ENCODE results near the gene TMC1.

Gene TMC1

DNA sequence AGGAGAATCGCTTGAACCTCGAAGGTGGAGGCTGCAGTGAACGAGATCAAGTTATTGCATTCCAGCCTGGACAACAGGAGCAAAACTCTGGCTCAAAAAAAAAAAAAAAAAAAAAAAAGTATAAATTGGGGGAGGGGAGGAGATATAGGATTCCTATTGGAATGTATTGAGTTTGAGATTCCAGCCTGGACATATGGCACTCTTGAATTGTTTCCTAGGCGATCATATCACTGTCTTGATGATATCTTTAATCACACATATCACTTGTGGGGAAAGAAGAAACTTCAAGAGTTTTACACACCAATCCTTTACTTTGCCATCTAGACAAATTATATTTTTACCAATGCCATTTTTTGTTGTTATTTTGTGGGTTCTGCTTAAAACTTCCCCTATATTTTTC is 42.4 kb downstream of the TMC1 start:
- no peak for ATAC-seq
- no peak for TF ChIP-seq ZC3H10 (CRISPR knock-in tag; IDR thresholded peaks at IDR 0.05)

DNA sequence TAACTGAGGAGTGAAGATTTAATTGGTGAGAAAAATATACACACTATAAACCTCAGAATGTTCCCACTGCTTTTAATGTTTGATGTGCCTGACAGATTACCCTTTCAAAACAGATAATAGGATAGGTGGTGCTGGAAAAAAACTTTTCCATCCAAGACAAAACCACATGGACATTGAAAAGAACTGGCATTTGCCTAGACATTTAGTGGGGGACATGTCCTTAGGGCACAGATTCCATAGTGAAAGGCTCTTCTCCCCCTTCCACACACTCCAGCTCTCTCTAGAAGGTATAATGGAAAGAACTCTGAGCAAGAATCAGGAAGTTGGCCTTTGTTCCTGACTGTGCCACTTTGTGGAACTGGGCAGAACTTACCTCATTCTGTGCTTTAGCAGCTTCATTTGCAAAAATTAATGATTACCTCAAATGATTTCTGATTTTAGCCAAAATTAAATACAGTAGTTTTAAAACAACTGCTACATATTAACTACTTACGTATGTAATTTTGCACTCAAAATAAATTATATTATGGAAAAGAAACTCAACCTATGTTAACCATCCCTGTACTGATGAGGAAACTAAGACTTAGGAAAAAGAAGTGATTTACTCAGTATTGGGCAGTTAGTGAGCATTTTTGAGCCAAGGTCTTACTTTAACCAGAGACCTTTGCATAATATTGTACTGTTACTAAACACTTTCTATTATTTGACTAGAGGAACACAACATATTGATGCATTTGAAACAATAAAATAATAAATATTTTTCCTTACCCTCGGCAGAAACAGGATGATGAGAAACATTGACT is 43.3 kb downstream of the TMC1 start:
- TF ChIP-seq, protein P1, sequence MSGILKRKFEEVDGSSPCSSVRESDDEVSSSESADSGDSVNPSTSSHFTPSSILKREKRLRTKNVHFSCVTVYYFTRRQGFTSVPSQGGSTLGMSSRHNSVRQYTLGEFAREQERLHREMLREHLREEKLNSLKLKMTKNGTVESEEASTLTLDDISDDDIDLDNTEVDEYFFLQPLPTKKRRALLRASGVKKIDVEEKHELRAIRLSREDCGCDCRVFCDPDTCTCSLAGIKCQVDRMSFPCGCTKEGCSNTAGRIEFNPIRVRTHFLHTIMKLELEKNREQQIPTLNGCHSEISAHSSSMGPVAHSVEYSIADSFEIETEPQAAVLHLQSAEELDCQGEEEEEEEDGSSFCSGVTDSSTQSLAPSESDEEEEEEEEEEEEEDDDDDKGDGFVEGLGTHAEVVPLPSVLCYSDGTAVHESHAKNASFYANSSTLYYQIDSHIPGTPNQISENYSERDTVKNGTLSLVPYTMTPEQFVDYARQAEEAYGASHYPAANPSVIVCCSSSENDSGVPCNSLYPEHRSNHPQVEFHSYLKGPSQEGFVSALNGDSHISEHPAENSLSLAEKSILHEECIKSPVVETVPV (CRISPR knock-in tag; IDR thresholded peaks at IDR 0.05) = no peak
- TF ChIP-seq SNAI2 (CRISPR knock-in tag; IDR thresholded peaks at IDR 0.05) = no peak
- TF ChIP-seq RARB (CRISPR knock-in tag; IDR thresholded peaks at IDR 0.05) = no peak
- no peak for TF ChIP-seq ZNF565 (CRISPR knock-in tag; conservative IDR thresholded peaks at IDR 0.05; ENCODE audit: low read depth)
- TF ChIP-seq ARNTL (CRISPR knock-in tag; IDR thresholded peaks at IDR 0.05; ENCODE audit: borderline replicate concordance, low read depth) = no peak
- TF ChIP-seq, protein P2, sequence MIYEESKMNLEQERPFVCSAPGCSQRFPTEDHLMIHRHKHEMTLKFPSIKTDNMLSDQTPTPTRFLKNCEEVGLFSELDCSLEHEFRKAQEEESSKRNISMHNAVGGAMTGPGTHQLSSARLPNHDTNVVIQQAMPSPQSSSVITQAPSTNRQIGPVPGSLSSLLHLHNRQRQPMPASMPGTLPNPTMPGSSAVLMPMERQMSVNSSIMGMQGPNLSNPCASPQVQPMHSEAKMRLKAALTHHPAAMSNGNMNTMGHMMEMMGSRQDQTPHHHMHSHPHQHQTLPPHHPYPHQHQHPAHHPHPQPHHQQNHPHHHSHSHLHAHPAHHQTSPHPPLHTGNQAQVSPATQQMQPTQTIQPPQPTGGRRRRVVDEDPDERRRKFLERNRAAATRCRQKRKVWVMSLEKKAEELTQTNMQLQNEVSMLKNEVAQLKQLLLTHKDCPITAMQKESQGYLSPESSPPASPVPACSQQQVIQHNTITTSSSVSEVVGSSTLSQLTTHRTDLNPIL (CRISPR knock-in tag; IDR thresholded peaks at IDR 0.05; ENCODE audit: low read depth) = no peak
- no peak for TF ChIP-seq PPARA (CRISPR knock-in tag; IDR thresholded peaks at IDR 0.05; ENCODE audit: borderline replicate concordance)
- TF ChIP-seq ZFP30 (CRISPR knock-in tag; IDR thresholded peaks at IDR 0.05) = no peak
- no peak for TF ChIP-seq ESRRG (CRISPR knock-in tag; IDR thresholded peaks at IDR 0.05)
- TF ChIP-seq ZNF8 (CRISPR knock-in tag; IDR thresholded peaks at IDR 0.05) = no peak
- TF ChIP-seq OSR1 (CRISPR knock-in tag; IDR thresholded peaks at IDR 0.05) = no peak
- no peak for TF ChIP-seq GLIS3 (CRISPR knock-in tag; IDR thresholded peaks at IDR 0.05)
- TF ChIP-seq, protein P3, sequence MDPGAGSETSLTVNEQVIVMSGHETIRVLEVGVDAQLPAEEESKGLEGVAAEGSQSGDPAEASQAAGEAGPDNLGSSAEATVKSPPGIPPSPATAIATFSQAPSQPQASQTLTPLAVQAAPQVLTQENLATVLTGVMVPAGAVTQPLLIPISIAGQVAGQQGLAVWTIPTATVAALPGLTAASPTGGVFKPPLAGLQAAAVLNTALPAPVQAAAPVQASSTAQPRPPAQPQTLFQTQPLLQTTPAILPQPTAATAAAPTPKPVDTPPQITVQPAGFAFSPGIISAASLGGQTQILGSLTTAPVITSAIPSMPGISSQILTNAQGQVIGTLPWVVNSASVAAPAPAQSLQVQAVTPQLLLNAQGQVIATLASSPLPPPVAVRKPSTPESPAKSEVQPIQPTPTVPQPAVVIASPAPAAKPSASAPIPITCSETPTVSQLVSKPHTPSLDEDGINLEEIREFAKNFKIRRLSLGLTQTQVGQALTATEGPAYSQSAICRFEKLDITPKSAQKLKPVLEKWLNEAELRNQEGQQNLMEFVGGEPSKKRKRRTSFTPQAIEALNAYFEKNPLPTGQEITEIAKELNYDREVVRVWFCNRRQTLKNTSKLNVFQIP (CRISPR knock-in tag; IDR thresholded peaks at IDR 0.05; ENCODE audit: borderline replicate concordance, low read depth) = no peak
- no peak for TF ChIP-seq TOX (CRISPR knock-in tag; IDR thresholded peaks at IDR 0.05; ENCODE audit: borderline replicate concordance)
- TF ChIP-seq, protein P4, sequence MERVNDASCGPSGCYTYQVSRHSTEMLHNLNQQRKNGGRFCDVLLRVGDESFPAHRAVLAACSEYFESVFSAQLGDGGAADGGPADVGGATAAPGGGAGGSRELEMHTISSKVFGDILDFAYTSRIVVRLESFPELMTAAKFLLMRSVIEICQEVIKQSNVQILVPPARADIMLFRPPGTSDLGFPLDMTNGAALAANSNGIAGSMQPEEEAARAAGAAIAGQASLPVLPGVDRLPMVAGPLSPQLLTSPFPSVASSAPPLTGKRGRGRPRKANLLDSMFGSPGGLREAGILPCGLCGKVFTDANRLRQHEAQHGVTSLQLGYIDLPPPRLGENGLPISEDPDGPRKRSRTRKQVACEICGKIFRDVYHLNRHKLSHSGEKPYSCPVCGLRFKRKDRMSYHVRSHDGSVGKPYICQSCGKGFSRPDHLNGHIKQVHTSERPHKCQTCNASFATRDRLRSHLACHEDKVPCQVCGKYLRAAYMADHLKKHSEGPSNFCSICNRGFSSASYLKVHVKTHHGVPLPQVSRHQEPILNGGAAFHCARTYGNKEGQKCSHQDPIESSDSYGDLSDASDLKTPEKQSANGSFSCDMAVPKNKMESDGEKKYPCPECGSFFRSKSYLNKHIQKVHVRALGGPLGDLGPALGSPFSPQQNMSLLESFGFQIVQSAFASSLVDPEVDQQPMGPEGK (CRISPR knock-in tag; IDR thresholded peaks at IDR 0.05; ENCODE audit: borderline replicate concordance) = no peak
- no peak for TF ChIP-seq TCF4 (CRISPR knock-in tag; IDR thresholded peaks at IDR 0.05; ENCODE audit: borderline replicate concordance)
- no peak for TF ChIP-seq ZFP3 (CRISPR knock-in tag; IDR thresholded peaks at IDR 0.05)
- no peak for TF ChIP-seq CSDC2 (CRISPR knock-in tag; IDR thresholded peaks at IDR 0.05)
- TF ChIP-seq ISL1 (CRISPR knock-in tag; IDR thresholded peaks at IDR 0.05) = no peak
- no peak for TF ChIP-seq ZNF70 (CRISPR knock-in tag; IDR thresholded peaks at IDR 0.05)
- ATAC-seq = no peak

DNA sequence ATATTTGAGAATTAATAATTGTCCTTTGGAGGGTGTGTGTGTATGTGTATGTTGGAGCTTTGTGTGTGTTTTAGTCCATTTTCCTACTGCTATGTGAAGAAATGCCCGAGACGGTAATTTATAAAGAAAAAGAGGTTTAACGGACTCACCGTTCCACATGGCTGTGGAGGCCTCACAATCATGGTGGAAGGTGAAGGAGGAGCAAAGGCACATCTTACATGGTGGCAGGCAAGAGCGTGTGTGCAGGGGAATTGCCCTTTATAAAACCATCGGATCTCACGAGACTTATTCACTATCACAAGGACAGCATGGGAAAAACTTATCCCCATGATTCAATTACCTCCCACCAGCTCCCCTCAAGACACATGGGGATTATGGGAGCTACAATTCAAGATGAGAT is 44.1 kb downstream of the TMC1 start:
- ATAC-seq = no peak

More for the DNA sequence above, 44.1 kb downstream of the TMC1 start:
- TF ChIP-seq, protein P2 (CRISPR knock-in tag; IDR thresholded peaks at IDR 0.05; ENCODE audit: low read depth) = no peak
- TF ChIP-seq ARNTL (CRISPR knock-in tag; IDR thresholded peaks at IDR 0.05; ENCODE audit: borderline replicate concordance, low read depth) = no peak
- TF ChIP-seq ZFP30 (CRISPR knock-in tag; IDR thresholded peaks at IDR 0.05) = no peak
- TF ChIP-seq TCF4 (CRISPR knock-in tag; IDR thresholded peaks at IDR 0.05; ENCODE audit: borderline replicate concordance) = no peak

Data from SK-N-SH treated with all-trans-retinoic acid at 6 μM for 48 hours (cell line).